ENCODE results near the gene DPEP2.

The DPEP2 gene

GRCh38 chr16:67951485-67951884 is 47.8 kb downstream of the DPEP2 start:
- H3K4me3 ChIP-seq (ENCODE audit: low read depth, low read length): no peak overlapping the region
- DNase-seq (ENCODE audit: low read depth): no peak
- no peak for TF ChIP-seq CTCF (IDR thresholded peaks at IDR 0.05; ENCODE audit: control insufficient read depth, extremely low read depth, insufficient read depth)

GRCh38 chr16:67950335-67950843 is 48.9 kb downstream of the DPEP2 start:
- TF ChIP-seq CTCF (IDR thresholded peaks at IDR 0.05; ENCODE audit: control insufficient read depth, extremely low read depth, insufficient read depth): no peak
- no peak for DNase-seq (ENCODE audit: low read depth)
- no peak overlapping the region for H3K4me3 ChIP-seq (ENCODE audit: low read depth, low read length)

GRCh38 chr16:67949645-67950044 is 49.6 kb downstream of the DPEP2 start:
- DNase-seq (ENCODE audit: low read depth): no peak
- no peak for TF ChIP-seq CTCF (IDR thresholded peaks at IDR 0.05; ENCODE audit: control insufficient read depth, extremely low read depth, insufficient read depth)
- H3K4me3 ChIP-seq (ENCODE audit: low read depth, low read length): no peak overlapping the region

GRCh38 chr16:67948015-67948414 is 51.3 kb downstream of the DPEP2 start:
- no peak for DNase-seq (ENCODE audit: low read depth)
- no peak for TF ChIP-seq CTCF (IDR thresholded peaks at IDR 0.05; ENCODE audit: control insufficient read depth, extremely low read depth, insufficient read depth)
- H3K4me3 ChIP-seq (ENCODE audit: low read depth, low read length): no peak overlapping the region

- DNase-seq (ENCODE audit: low read depth): no peak
- TF ChIP-seq CTCF (IDR thresholded peaks at IDR 0.05; ENCODE audit: control insufficient read depth, extremely low read depth, insufficient read depth): no peak
- no peak overlapping the region for H3K4me3 ChIP-seq (ENCODE audit: low read depth, low read length)
These were observed 52.2 kb downstream of the DPEP2 start for GRCh38 chr16:67946966-67947558.

- TF ChIP-seq CTCF (IDR thresholded peaks at IDR 0.05; ENCODE audit: control insufficient read depth, extremely low read depth, insufficient read depth): no peak
- no peak overlapping the region for H3K4me3 ChIP-seq (ENCODE audit: low read depth, low read length)
- no peak for DNase-seq (ENCODE audit: low read depth)
These were observed 53.1 kb downstream of the DPEP2 start for GRCh38 chr16:67946128-67946569.

GRCh38 chr16:67945392-67945933 is 53.8 kb downstream of the DPEP2 start:
- TF ChIP-seq CTCF (IDR thresholded peaks at IDR 0.05; ENCODE audit: control insufficient read depth, extremely low read depth, insufficient read depth): no peak
- H3K4me3 ChIP-seq (ENCODE audit: low read depth, low read length): no peak overlapping the region
- no peak for DNase-seq (ENCODE audit: low read depth)
